Adipose tissue (tissue), 3 donors: ENCODE data around the gene SAMHD1. TPM values are rescaled to one million over a fixed set of nuclear protein-coding genes. Genes with fewer than 3 reads are reported as not detected.
A peak's percentile ranks its signal among the peaks of the same experiment; 100 is the strongest.
"Not testable (repeated sequence)": the region's sequence is repeated elsewhere in the genome, so short reads cannot be mapped to it uniquely, and the experiment has no call there.

Experiments used
- H3K27ac ChIP-seq: one replicate; pipeline ENCODE4 v1.5.1; 2013; ENCODE audit warnings: low read depth, low read length
- WGBS, 3 donors: extraction: QIAGEN DNeasy Blood & Tissue Kit; methylation state at CpG; one replicate each; pipeline ENCODE4 v1.1.7; 2013; 5-methylcytosine and 5-hydroxymethylcytosine counted together
- polyA plus RNA-seq, 3 donors: library from polyadenylated mRNA; stranded (reverse); fragments of 200-250 nt; gene quantifications; one replicate each; pipeline ENCODE4 v1.2.3, GENCODE V29; 2013
- donor health status: healthy with polysubstance abuse.
- donor health status: Bipolar disorder and iron deficiency.
- donor health status: healthy.

SAMHD1 gene
- polyA plus RNA-seq, 3 donors, result 45.6 to 179 (median 60.1) TPM

- H3K27ac ChIP-seq, result no peak overlapping the region
Observed at GRCh38 chr20:36959242-36959641, 7.7 kb upstream of the SAMHD1 start.

DNA sequence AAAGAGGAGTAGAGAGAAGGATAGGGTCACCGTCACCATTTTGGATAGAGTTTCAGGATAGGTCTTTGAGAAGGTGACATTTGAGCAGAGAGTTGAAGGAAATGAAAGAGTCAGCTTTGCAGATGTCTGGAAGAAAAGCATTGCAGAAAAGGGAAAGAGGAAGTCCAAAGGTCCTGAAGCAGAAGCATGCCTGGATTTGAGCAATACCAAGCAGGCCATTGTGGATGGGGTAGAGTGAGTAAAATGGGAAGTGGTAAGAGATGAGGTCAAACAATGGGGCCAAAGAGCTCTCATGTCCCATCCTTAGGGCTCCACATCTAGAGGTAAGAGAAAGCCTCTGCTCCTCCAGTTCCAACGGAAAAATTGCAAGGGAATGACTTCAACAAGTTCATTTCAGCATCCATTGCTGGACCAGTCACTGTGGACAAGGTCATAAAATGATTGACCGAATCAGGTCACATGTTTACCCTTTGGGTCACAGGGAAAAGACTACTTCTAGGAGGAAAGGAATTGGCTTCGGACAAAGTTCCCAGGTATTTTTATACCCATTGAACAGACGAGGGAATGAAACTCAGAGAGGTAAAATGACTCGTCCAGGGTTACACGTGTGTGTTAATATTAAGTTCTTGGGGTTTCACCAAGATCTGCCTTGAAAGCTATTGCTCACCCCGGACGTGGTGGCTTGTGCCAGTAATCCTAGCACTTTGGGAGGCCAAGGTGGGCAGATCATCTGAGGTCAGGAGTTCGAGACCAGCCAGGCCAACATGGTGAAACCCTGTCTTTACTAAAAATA is 6.6 kb upstream of the SAMHD1 start:
- H3K27ac ChIP-seq, result no peak overlapping the region
- WGBS, 3 donors, result 78 to 90% (median 80%) methylated on average over 10 of the region's 10 CpGs

More at GRCh38 chr20:36959242-36959641, 7.7 kb upstream of the SAMHD1 start:
- WGBS, 3 donors, result 78 to 80% (median 80%) methylated on average over 4 of the region's 4 CpGs

- H3K27ac ChIP-seq, result no peak overlapping the region
- 68 to 94% (median 93%) methylated on average over 2 of the region's 2 CpGs for WGBS, 3 donors
Observed at GRCh38 chr20:36956674-36957073, 5.2 kb upstream of the SAMHD1 start.

GRCh38 chr20:36956016-36956415 is 4.5 kb upstream of the SAMHD1 start:
- 60 to 80% (median 71%) methylated on average over 3 of the region's 3 CpGs for WGBS, 3 donors
- no peak overlapping the region for H3K27ac ChIP-seq

GRCh38 chr20:36951979-36952738 is 651 bp upstream of the SAMHD1 start:
- no peak overlapping the region for H3K27ac ChIP-seq
- WGBS, 3 donors, result 15 to 36% (median 34%) methylated on average over 11 of the region's 11 CpGs

DNA sequence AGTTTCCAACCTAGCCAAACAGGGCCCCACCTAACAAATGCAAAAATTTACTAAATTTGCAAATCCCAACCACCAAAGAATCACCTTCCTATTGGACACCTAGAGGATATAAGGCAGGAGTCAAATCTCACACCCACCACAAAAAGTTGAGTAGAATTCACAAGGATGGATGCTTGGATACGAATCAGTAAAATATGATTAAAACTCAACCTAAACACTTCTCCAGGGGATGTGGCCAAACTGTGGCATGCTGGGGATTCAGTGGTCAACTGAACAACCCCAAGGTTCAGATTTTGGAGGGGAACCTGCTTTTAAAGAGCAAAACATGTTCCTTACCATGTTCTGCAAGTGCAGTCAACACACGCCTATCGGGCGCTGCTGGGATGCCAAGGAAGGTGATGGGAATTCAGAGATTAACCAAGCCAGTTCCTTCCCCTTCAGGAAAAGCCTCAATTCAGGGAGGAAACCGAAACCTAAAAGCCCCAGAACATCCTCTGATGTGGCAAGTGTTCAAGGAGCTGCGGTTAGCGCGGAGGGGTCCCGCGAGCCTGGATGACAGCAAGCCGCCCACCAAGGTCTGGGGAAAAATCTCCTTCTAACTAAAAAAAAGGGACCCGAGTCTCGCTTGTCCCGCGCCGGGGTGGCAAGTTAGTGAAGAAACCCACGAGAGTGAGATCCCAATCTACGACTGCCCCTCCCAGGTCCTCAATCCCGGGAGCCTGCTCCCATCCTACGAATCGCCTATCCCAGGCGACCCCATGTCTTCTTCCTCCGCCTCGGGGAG is 902 bp downstream of the SAMHD1 start:
- peak overlapping the region; percentile 75 for H3K27ac ChIP-seq
- 1 to 2% (median 1%) methylated on average over 24 of the region's 24 CpGs for WGBS, 3 donors

- WGBS, 3 donors, result 15 to 36% (median 26%) methylated on average over 1 of the region's 1 CpG
- no peak overlapping the region for H3K27ac ChIP-seq
Observed at GRCh38 chr20:36941401-36941835, 10.1 kb downstream of the SAMHD1 start.

DNA sequence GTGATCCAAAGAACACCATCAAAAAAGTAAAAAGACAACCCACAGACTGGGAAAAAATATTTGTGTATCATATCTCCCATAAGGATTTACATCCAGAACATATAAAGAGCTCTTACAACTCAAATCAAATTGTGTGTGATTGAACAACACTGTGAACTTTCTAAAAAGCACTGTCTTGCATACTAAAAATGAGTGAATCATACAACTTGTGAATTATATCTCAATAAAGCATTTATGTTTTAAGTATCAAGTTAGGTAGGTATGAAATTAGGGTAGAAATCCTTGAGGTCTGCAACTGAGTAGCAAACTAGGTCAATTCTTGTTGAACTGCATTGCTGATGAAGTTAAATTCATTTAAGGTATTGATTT is 14.1 kb downstream of the SAMHD1 start:
- H3K27ac ChIP-seq, result no peak overlapping the region

DNA sequence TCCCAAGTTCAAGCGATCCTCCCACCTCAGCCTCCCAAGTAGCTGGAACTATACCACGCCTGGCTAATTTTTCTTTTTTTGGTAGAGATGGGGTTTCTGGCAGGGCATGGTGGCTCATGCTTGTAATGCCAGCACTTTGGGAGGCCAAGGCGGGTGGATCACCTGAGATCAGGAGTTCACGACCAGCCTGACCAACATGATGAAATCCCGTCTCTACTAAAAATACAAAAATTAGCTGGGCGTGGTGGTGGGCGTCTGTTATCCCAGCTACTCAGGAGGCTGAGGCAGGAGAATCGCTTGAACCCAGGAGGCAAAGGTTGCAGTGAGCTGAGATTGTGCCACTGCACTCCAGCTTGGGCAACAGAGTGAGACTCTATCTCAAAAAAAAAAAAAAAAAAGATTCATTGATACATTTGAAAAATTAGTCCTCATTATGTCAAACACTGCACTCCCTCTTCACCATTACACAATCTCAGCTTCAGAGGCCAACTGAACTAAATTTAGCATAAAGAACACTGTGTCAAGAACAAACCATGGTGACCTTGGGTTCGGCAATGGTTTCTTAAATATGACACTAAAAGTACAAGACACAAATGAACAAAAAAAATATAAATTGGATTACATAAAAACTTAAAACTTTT is 14.6 kb downstream of the SAMHD1 start:
- not testable (repeated sequence) for H3K27ac ChIP-seq
- WGBS, 3 donors, result 75 to 81% (median 80%) methylated on average over 9 of the region's 9 CpGs

- WGBS, 3 donors, result 91 to 98% (median 98%) methylated on average over 8 of the region's 8 CpGs
- H3K27ac ChIP-seq, result no peak overlapping the region
Observed at GRCh38 chr20:36936341-36936740, 15.2 kb downstream of the SAMHD1 start.

GRCh38 chr20:36933571-36933970 is 17.9 kb downstream of the SAMHD1 start:
- WGBS, 3 donors, result 95 to 98% (median 97%) methylated on average over 16 of the region's 16 CpGs
- H3K27ac ChIP-seq, result not testable (repeated sequence)

GRCh38 chr20:36932476-36933426 is 18.8 kb downstream of the SAMHD1 start:
- H3K27ac ChIP-seq, result no peak overlapping the region
- 53 to 68% (median 65%) methylated on average over 11 of the region's 11 CpGs for WGBS, 3 donors

DNA sequence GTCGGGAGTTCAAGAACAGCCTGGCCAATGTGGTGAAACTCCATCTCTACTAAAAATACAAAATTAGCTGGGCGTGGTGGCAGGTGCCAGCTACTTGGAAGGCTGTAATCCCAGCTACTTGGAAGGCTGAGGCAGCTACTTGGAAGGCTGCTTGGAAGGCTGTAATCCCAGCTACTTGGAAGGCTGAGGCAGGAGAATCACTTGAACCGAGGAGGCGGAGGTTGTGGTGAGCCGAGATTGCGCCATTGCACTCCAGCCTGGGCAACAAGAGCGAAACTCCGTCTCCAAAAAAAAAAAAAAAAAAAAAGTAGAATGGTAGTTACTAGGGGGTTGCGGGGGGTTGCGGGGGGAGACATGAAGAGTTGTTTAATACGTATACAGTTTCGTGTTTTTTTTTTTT is 19.4 kb downstream of the SAMHD1 start:
- H3K27ac ChIP-seq, result not testable (repeated sequence)
- WGBS, 3 donors, result 77 to 86% (median 78%) methylated on average over 10 to 12 of the region's 12 CpGs

- 94 to 99% (median 95%) methylated on average over 6 of the region's 6 CpGs for WGBS, 3 donors
- H3K27ac ChIP-seq, result no peak overlapping the region
Observed at GRCh38 chr20:36929691-36930090, 21.8 kb downstream of the SAMHD1 start.

GRCh38 chr20:36929290-36929689 is 22.2 kb downstream of the SAMHD1 start:
- H3K27ac ChIP-seq, result no peak overlapping the region
- 79 to 88% (median 80%) methylated on average over 6 of the region's 6 CpGs for WGBS, 3 donors

- no peak overlapping the region for H3K27ac ChIP-seq
- 76 to 89% (median 88%) methylated on average over 1 of the region's 1 CpG for WGBS, 3 donors
Observed at GRCh38 chr20:36927704-36928103, 23.8 kb downstream of the SAMHD1 start.

- 83 to 87% (median 84%) methylated on average over 6 of the region's 6 CpGs for WGBS, 3 donors
- H3K27ac ChIP-seq, result no peak overlapping the region
Observed at GRCh38 chr20:36926653-36927200, 24.8 kb downstream of the SAMHD1 start.
